H9 (cell line): ENCODE results near the gene CALY. TPM values are rescaled to one million over a fixed set of nuclear protein-coding genes. Genes with fewer than 3 reads are reported as not detected.

Experiments
- DNase-seq: peaks from one replicate; pipeline ENCODE4 v3.0.0-alpha.2; 2017
- H2AFZ ChIP-seq: one replicate; pipeline ENCODE4 v1.6.1; 2013; ENCODE audit warnings: mild to moderate bottlenecking, low read length, control low read depth, moderate library complexity
- H2AK5ac ChIP-seq: 2 replicates; pipeline ENCODE4 v1.6.1; 2013; ENCODE audit warnings: low read length, control low read depth, mixed read lengths; ENCODE audit not compliant: insufficient read length
- H2BK120ac ChIP-seq: one replicate; pipeline ENCODE4 v1.6.1; 2013; ENCODE audit warnings: low read depth, mild to moderate bottlenecking, low read length, control low read depth, inconsistent platforms; ENCODE audit not compliant: poor library complexity, severe bottlenecking
- H2BK12ac ChIP-seq: 2 replicates; pipeline ENCODE4 v1.6.1; 2013; ENCODE audit warnings: low read length, control low read depth, mixed read lengths, low read depth; ENCODE audit not compliant: insufficient read length
- H2BK15ac ChIP-seq: 2 replicates; pipeline ENCODE4 v1.6.1; 2013; ENCODE audit warnings: low read depth, low read length, control low read depth
- H2BK20ac ChIP-seq: one replicate; pipeline ENCODE4 v1.6.1; 2013; ENCODE audit warnings: low read depth, mild to moderate bottlenecking, low read length, control low read depth, inconsistent platforms; ENCODE audit not compliant: poor library complexity, severe bottlenecking
- H2BK5ac ChIP-seq: 2 replicates; pipeline ENCODE4 v1.6.1; 2013; ENCODE audit warnings: low read length, control low read depth, mixed read lengths; ENCODE audit not compliant: insufficient read length
- H3K14ac ChIP-seq: 2 replicates; pipeline ENCODE4 v1.6.1; 2013; ENCODE audit warnings: low read length, control low read depth; ENCODE audit not compliant: insufficient read depth
- H3K18ac ChIP-seq: 2 replicates; pipeline ENCODE4 v1.6.1; 2013; ENCODE audit warnings: low read depth, mild to moderate bottlenecking, mixed read lengths, low read length, control low read depth; ENCODE audit not compliant: insufficient read length
- H3K23ac ChIP-seq: 2 replicates; pipeline ENCODE4 v1.6.1; 2013; ENCODE audit warnings: low read length, control low read depth, mixed read lengths, low read depth; ENCODE audit not compliant: insufficient read length
- H3K23me2 ChIP-seq: 2 replicates; pipeline ENCODE4 v1.6.1; 2013; ENCODE audit warnings: low read depth, mild to moderate bottlenecking, mixed read lengths, low read length, control low read depth; ENCODE audit not compliant: insufficient read length, poor library complexity, severe bottlenecking
- H3K27ac ChIP-seq: 2 replicates; pipeline ENCODE4 v1.5.1; 2013; ENCODE audit warnings: low read length, control low read depth, mixed read lengths, low read depth; ENCODE audit not compliant: insufficient read length
- H3K27me3 ChIP-seq: 2 replicates; pipeline ENCODE4 v1.6.1; 2013; ENCODE audit warnings: low read length, control low read depth, inconsistent platforms; ENCODE audit not compliant: insufficient read depth
- H3K4ac ChIP-seq: 2 replicates; pipeline ENCODE4 v1.6.1; 2013; ENCODE audit warnings: low read depth, mild to moderate bottlenecking, control low read depth, inconsistent platforms, low read length, moderate library complexity
- H3K4me1 ChIP-seq: 2 replicates; pipeline ENCODE4 v1.6.1; 2013; ENCODE audit warnings: low read length, control low read depth, inconsistent platforms; ENCODE audit not compliant: insufficient read depth
- H3K4me2 ChIP-seq: 2 replicates; pipeline ENCODE4 v1.6.1; 2013; ENCODE audit warnings: low read length, control low read depth, mixed read lengths; ENCODE audit not compliant: insufficient read length, insufficient read depth
- H3K56ac ChIP-seq: 2 replicates; pipeline ENCODE4 v1.6.1; 2013; ENCODE audit warnings: low read depth, mild to moderate bottlenecking, mixed read lengths, low read length, control low read depth; ENCODE audit not compliant: insufficient read length
- H3K79me1 ChIP-seq: 2 replicates; pipeline ENCODE4 v1.6.1; 2013; ENCODE audit warnings: low read depth, mild to moderate bottlenecking, moderate library complexity, low read length, control low read depth, inconsistent platforms; ENCODE audit not compliant: insufficient read depth, poor library complexity, severe bottlenecking
- H3K79me2 ChIP-seq: 2 replicates; pipeline ENCODE4 v1.6.1; 2013; ENCODE audit warnings: low read length, control low read depth, inconsistent platforms; ENCODE audit not compliant: insufficient read depth
- H3K9ac ChIP-seq: 2 replicates; pipeline ENCODE4 v1.6.1; 2013; ENCODE audit warnings: low read length, control low read depth, mixed read lengths; ENCODE audit not compliant: insufficient read length; ENCODE audit errors: extremely low read depth
- H3K9me3 ChIP-seq: one replicate; pipeline ENCODE4 v1.6.1; 2013; ENCODE audit warnings: low read depth, low read length, inconsistent platforms; ENCODE audit not compliant: control insufficient read depth
- H3T11ph ChIP-seq: one replicate; pipeline ENCODE4 v1.6.1; 2013; ENCODE audit warnings: mild to moderate bottlenecking, low read length, control low read depth, inconsistent platforms
- H4K20me1 ChIP-seq: one replicate; pipeline ENCODE4 v1.6.1; 2013; ENCODE audit not compliant: control insufficient read depth, insufficient read length, insufficient read depth
- H4K5ac ChIP-seq: 2 replicates; pipeline ENCODE4 v1.6.1; 2013; ENCODE audit warnings: low read depth, mild to moderate bottlenecking, mixed read lengths, low read length, control low read depth; ENCODE audit not compliant: insufficient read length
- H4K8ac ChIP-seq: replicated peaks from 2 replicates; pipeline ENCODE4 v1.6.1; 2013; ENCODE audit warnings: low read length, control low read depth, mixed read lengths, low read depth; ENCODE audit not compliant: insufficient read length
- H4K91ac ChIP-seq: 2 replicates; pipeline ENCODE4 v1.6.1; 2013; ENCODE audit warnings: low read depth, mild to moderate bottlenecking, moderate library complexity, mixed read lengths, low read length, control low read depth; ENCODE audit not compliant: insufficient read length
- H3K27ac Mint-ChIP-seq, 3 experiments: 2 replicates in 2 of 3; 3 replicates in 1 of 3; pipeline ENCODE4 v1.8.0; 2020 to 2021; ENCODE audit warnings: mixed read lengths in 3 of 3, mild to moderate bottlenecking in 1 of 3, moderate library complexity in 1 of 3
- H3K27me3 Mint-ChIP-seq: 2 replicates; pipeline ENCODE4 v1.8.0; 2021; ENCODE audit warnings: low read depth, mild to moderate bottlenecking, moderate library complexity, mixed read lengths
- H3K36me3 Mint-ChIP-seq, 3 experiments: 2 replicates in 2 of 3; 3 replicates in 1 of 3; pipeline ENCODE4 v1.8.0; 2020 to 2021; ENCODE audit warnings: low read depth in 3 of 3, mixed read lengths in 3 of 3; ENCODE audit not compliant: insufficient read depth in 1 of 3
- H3K4me1 Mint-ChIP-seq, 2 experiments: 2 replicates each; pipeline ENCODE4 v1.8.0; 2020; ENCODE audit warnings: mixed read lengths in 2 of 2
- H3K4me3 Mint-ChIP-seq, 2 experiments: 2 replicates in 1 of 2; 3 replicates in 1 of 2; pipeline ENCODE4 v1.8.0; 2020 to 2021; ENCODE audit warnings: mild to moderate bottlenecking in 2 of 2, mixed read lengths in 2 of 2, moderate library complexity in 1 of 2
- H3K9me3 Mint-ChIP-seq, 2 experiments: 2 replicates in 1 of 2; 3 replicates in 1 of 2; pipeline ENCODE4 v1.8.0; 2020; ENCODE audit warnings: mild to moderate bottlenecking in 2 of 2, mixed read lengths in 2 of 2, moderate library complexity in 1 of 2
- WGBS: extraction: QIAGEN DNeasy Blood & Tissue Kit; methylation state at CpG from one replicate; pipeline ENCODE4 v1.1.7; 2013; ENCODE audit warnings: missing lambda C conversion rate, low lambda C conversion rate, mixed read lengths; ENCODE audit not compliant: insufficient read length; ENCODE audit errors: extremely low coverage; 5-methylcytosine and 5-hydroxymethylcytosine counted together
- total RNA-seq: library from RNA; stranded (reverse); gene quantifications from 2 replicates; pipeline ENCODE4 v1.2.1, GENCODE V29; 2021
- TF ChIP-seq, protein P1 (sequence below): fragments of 200-600 bp; sonication (generic); conservative IDR thresholded peaks from 3 replicates; pipeline ENCODE4 v1.8.0; 2021; ENCODE audit warnings: antibody characterized with exemption, mild to moderate bottlenecking

CALY gene
- total RNA-seq, 1 experiment from 2014 or later: 2.9 TPM

DNA sequence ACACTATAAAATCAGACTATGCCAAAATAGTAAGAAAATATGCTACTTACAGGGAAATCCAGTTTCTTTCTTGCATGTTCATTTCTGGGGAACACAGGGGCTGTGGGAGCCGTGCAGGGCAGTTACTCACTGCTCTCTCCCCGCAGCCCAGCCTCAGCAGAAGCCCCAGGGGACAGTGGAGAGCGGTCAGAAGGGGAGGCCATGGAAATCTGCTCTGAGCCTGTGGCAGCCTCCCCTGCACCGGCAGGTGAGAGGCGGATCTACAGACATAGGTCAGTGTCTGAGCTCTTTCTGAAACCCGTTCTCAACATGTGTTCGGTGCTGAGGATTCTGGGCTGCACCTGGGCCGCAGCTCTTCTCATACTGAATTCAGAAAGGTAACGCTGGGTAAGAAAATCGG lies 25.1 kb downstream of the CALY start:
- Histone ChIP-seq H3K79me2 (peaks cover 7% of the 10 kb centered on the region; the same call in 1 of the 2 replicates), H4K20me1 (no peaks in the 10 kb centered on the region), H3K23ac (no peak overlapping the region), H3K56ac (no peak overlapping the region), H2BK15ac (no peak overlapping the region), H4K5ac (no peak overlapping the region), H2BK120ac (no peak overlapping the region), H3K23me2 (peaks cover 9% of the 10 kb centered on the region), H3K9me3 (no peaks in the 10 kb centered on the region), H4K91ac (no peak overlapping the region), H3K14ac (no peak overlapping the region), H3K27ac (no peak overlapping the region), H2BK12ac (no peak overlapping the region), H3K4me1 (no peaks in the 10 kb centered on the region), H4K8ac (no peak overlapping the region), H3K9ac (no peak overlapping the region), H3K79me1 (peaks cover 6% of the 10 kb centered on the region), H3T11ph (no peak overlapping the region), H2BK5ac (no peak overlapping the region), H3K27me3 (no peaks in the 10 kb centered on the region), H2BK20ac (no peak overlapping the region), H2AFZ (no peak overlapping the region), H2AK5ac (no peak overlapping the region), H3K4me2 (no peak overlapping the region), H3K18ac (no peak overlapping the region), H3K4ac (no peak overlapping the region)
- H3K27me3 Mint-ChIP-seq: peaks cover 2% of the 10 kb centered on the region
- H3K4me1 Mint-ChIP-seq: peaks cover 11 to 15% of the 10 kb centered on the region in 2 experiments
- no CpG with 5 or more reads among the region's 10 CpGs for WGBS
- DNase-seq: no peak
- no peak overlapping the region for H3K4me3 Mint-ChIP-seq
- TF ChIP-seq, protein P1, sequence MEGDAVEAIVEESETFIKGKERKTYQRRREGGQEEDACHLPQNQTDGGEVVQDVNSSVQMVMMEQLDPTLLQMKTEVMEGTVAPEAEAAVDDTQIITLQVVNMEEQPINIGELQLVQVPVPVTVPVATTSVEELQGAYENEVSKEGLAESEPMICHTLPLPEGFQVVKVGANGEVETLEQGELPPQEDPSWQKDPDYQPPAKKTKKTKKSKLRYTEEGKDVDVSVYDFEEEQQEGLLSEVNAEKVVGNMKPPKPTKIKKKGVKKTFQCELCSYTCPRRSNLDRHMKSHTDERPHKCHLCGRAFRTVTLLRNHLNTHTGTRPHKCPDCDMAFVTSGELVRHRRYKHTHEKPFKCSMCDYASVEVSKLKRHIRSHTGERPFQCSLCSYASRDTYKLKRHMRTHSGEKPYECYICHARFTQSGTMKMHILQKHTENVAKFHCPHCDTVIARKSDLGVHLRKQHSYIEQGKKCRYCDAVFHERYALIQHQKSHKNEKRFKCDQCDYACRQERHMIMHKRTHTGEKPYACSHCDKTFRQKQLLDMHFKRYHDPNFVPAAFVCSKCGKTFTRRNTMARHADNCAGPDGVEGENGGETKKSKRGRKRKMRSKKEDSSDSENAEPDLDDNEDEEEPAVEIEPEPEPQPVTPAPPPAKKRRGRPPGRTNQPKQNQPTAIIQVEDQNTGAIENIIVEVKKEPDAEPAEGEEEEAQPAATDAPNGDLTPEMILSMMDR: no peak
- no peaks in the 10 kb centered on the region; a peak in 2 of 5 replicates for H3K9me3 Mint-ChIP-seq
- peaks cover 4 to 34% (median 23%) of the 10 kb centered on the region in 3 experiments; a peak in 6 of 7 replicates for H3K36me3 Mint-ChIP-seq
- H3K27ac Mint-ChIP-seq: no peak overlapping the region
